Measurements from ENCODE around the gene BCL2. TPM values are rescaled to one million over a fixed set of nuclear protein-coding genes. Genes with fewer than 3 reads are reported as not detected.
"Not testable (repeated sequence)": the region's sequence is repeated elsewhere in the genome, so short reads cannot be mapped to it uniquely, and the experiment has no call there.

The BCL2 gene
- total and polyA plus RNA-seq, 2 experiments from 2014 or later, result 0.02 to 0.98 TPM

- Histone ChIP-seq H3K27me3 (no peaks in the 10 kb centered on the region), H3K27ac (peak overlapping the region; percentile 63)
- no peak for TF ChIP-seq CTCF (IDR thresholded peaks at IDR 0.05; ENCODE audit: low read depth, low read length)
These were observed 116.7 kb downstream of the BCL2 start for GRCh38 chr18:63202828-63203227.

GRCh38 chr18:63201456-63201855, 118.1 kb downstream of the BCL2 start:
- not testable (repeated sequence) for H3K4me3 ChIP-seq; H3K27ac ChIP-seq; H3K27me3 ChIP-seq; H3K36me3 ChIP-seq; H3K9me3 ChIP-seq (ENCODE audit: low read depth); DNase-seq (ENCODE audit: low read depth in 1 of 2, low spot score in 1 of 2)
- peaks cover 16% of the 10 kb centered on the region for H3K4me1 ChIP-seq (ENCODE audit: low read depth)

More at GRCh38 chr18:63202828-63203227, 116.7 kb downstream of the BCL2 start:
- DNase-seq (ENCODE audit: low read depth in 1 of 2, low spot score in 1 of 2), result peak in 1 of 2 donors; percentile 49
- no peaks in the 10 kb centered on the region for H3K9me3 ChIP-seq (ENCODE audit: low read depth)
- no peaks in the 10 kb centered on the region for H3K36me3 ChIP-seq
- H3K4me3 ChIP-seq, result no peak overlapping the region
- H3K4me1 ChIP-seq (ENCODE audit: low read depth), result peaks cover 16% of the 10 kb centered on the region

- H3K27me3 ChIP-seq, result no peaks in the 10 kb centered on the region
- DNase-seq (ENCODE audit: low read depth in 1 of 2, low spot score in 1 of 2), result no peak
- H3K4me1 ChIP-seq (ENCODE audit: low read depth), result peaks cover 16% of the 10 kb centered on the region
- no peaks in the 10 kb centered on the region for H3K36me3 ChIP-seq
- H3K27ac ChIP-seq, result no peak overlapping the region
- H3K9me3 ChIP-seq (ENCODE audit: low read depth), result no peaks in the 10 kb centered on the region
- H3K4me3 ChIP-seq, result no peak overlapping the region
- TF ChIP-seq CTCF (IDR thresholded peaks at IDR 0.05; ENCODE audit: low read depth, low read length), result no peak
These were observed 119.8 kb downstream of the BCL2 start for GRCh38 chr18:63199743-63200241.

GRCh38 chr18:63198868-63199742, 120.5 kb downstream of the BCL2 start:
- Histone ChIP-seq H3K36me3 (no peaks in the 10 kb centered on the region), H3K4me1 (ENCODE audit: low read depth) (peaks cover 16% of the 10 kb centered on the region), H3K27me3 (no peaks in the 10 kb centered on the region), H3K4me3 (no peak overlapping the region), H3K9me3 (ENCODE audit: low read depth) (no peaks in the 10 kb centered on the region), H3K27ac (no peak overlapping the region)
- TF ChIP-seq CTCF (IDR thresholded peaks at IDR 0.05; ENCODE audit: low read depth, low read length), result no peak
- DNase-seq (ENCODE audit: low read depth in 1 of 2, low spot score in 1 of 2), result no peak

GRCh38 chr18:63198098-63198760, 121.3 kb downstream of the BCL2 start:
- DNase-seq (ENCODE audit: low read depth in 1 of 2, low spot score in 1 of 2), result no peak
- Histone ChIP-seq H3K36me3 (no peaks in the 10 kb centered on the region), H3K9me3 (ENCODE audit: low read depth) (no peaks in the 10 kb centered on the region), H3K4me1 (ENCODE audit: low read depth) (peaks cover 12% of the 10 kb centered on the region), H3K27ac (no peak overlapping the region), H3K4me3 (no peak overlapping the region), H3K27me3 (no peaks in the 10 kb centered on the region)
- TF ChIP-seq CTCF (IDR thresholded peaks at IDR 0.05; ENCODE audit: low read depth, low read length), result no peak

Data from cardiac muscle cell (in vitro differentiated cells and primary cell).